Fibroblast of mammary gland (primary cell): ENCODE measurements around the gene SLC16A11.

Experiments
- DNase-seq: peaks from one replicate; pipeline ENCODE4 v3.0.0-alpha.2; 2010; ENCODE audit warnings: low read depth
- H3K4me3 ChIP-seq: 2 replicates; pipeline ENCODE4 v1.5.1; 2011; ENCODE audit warnings: low read depth, mild to moderate bottlenecking, low read length, moderate library complexity; ENCODE audit not compliant: control insufficient read depth
- TF ChIP-seq, protein P1 (sequence below): conservative IDR thresholded peaks from 2 replicates; pipeline ENCODE4 v1.5.1; 2011; ENCODE audit warnings: low read depth, low read length, inconsistent platforms; ENCODE audit not compliant: control insufficient read depth, insufficient read depth

The SLC16A11 gene

DNA sequence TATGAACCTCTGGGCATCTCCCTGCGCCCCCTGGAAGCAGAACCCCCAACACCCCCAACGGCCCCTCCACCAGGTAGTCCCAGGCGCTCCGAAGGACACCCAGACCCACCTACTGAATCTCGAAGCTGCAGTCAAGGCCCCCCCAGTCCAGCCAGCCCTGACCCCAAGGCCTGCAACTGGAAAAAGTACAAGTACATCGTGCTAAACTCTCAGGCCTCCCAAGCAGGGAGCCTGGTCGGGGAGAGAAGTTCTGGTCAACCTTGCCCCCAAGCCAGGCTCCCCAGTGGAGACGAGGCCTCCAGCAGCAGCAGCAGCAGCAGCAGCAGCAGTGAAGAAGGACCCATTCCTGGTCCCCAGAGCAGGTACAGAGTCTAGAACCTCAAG, 19.5 kb downstream of the SLC16A11 start:
- DNase-seq = no peak
- TF ChIP-seq, protein P1, sequence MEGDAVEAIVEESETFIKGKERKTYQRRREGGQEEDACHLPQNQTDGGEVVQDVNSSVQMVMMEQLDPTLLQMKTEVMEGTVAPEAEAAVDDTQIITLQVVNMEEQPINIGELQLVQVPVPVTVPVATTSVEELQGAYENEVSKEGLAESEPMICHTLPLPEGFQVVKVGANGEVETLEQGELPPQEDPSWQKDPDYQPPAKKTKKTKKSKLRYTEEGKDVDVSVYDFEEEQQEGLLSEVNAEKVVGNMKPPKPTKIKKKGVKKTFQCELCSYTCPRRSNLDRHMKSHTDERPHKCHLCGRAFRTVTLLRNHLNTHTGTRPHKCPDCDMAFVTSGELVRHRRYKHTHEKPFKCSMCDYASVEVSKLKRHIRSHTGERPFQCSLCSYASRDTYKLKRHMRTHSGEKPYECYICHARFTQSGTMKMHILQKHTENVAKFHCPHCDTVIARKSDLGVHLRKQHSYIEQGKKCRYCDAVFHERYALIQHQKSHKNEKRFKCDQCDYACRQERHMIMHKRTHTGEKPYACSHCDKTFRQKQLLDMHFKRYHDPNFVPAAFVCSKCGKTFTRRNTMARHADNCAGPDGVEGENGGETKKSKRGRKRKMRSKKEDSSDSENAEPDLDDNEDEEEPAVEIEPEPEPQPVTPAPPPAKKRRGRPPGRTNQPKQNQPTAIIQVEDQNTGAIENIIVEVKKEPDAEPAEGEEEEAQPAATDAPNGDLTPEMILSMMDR = no peak
- H3K4me3 ChIP-seq = no peak overlapping the region

DNA sequence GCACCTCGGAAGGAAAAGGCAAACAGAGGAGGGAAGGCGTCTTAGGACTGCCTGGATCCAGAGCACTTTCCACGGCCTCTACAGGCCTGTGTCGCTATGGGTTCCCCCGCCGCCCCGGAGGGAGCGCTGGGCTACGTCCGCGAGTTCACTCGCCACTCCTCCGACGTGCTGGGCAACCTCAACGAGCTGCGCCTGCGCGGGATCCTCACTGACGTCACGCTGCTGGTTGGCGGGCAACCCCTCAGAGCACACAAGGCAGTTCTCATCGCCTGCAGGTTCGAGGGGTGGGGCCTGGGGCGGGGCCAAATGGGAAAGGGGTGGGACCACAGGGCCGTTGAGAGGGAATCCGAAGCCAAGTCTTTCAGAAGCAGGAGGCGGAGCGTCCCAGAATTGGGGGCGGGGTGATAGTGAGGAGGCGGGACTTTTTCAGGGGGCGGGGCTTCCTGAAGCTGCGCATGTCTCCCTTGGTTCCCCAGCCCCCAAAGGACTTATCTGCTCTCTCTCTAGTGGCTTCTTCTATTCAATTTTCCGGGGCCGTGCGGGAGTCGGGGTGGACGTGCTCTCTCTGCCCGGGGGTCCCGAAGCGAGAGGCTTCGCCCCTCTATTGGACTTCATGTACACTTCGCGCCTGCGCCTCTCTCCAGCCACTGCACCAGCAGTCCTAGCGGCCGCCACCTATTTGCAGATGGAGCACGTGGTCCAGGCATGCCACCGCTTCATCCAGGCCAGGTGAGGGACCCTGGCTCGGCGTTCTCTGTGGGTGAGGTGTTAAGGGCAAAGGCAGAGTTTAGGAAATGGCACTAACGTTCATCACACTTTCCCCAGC, 20.1 kb downstream of the SLC16A11 start:
- H3K4me3 ChIP-seq = peak overlapping the region; percentile 19
- DNase-seq = peak; percentile 89
- TF ChIP-seq, protein P1 = no peak

DNA sequence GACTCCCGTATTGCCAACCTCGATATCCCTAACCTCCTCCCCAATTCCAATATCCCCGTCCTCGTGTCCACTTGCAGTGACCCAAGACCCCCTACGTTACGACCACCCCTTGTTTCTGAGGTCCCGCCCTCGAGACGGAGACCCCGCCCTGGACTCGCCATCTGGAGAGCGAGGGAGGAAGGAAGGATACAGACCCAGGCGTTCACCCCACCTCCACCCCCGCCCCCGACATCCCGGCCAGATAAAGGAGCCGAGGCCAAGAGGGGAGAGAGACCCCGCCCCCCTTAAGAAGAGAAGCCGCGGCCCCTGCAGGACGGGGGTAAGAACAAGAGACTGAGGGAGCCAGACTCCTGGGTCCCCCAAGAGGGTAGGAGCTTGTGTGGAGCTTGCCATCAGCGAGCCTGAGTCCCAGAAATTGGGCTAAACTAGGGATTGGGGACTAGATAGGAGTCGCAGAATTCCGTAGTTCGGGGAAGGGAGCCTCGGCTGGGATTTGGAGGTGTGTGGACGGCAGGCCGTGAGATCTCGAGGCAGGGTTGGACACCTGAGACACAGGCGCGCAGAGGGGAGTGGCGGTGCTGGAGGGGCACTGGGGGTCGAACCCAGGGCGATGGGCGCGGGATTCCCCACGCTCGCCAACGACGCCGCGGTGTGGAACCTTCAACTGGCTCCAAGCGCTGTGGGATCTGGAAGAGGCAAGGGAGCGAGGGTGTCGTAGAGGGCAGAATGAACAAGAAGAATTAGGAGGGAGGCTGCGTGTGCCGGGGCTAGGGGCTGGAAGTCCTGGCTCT, 20.9 kb downstream of the SLC16A11 start, which contains the start of gene BCL6B:
Gene BCL6B, plus strand, starts transcription at position 270 of the 791 bp plus-strand sequence. CDS start 622 bp downstream, outside the sequence.
- H3K4me3 ChIP-seq = peak within 1 kb of the TSS; percentile 33
- TF ChIP-seq, protein P1 = no peak
- no peak for DNase-seq

DNA sequence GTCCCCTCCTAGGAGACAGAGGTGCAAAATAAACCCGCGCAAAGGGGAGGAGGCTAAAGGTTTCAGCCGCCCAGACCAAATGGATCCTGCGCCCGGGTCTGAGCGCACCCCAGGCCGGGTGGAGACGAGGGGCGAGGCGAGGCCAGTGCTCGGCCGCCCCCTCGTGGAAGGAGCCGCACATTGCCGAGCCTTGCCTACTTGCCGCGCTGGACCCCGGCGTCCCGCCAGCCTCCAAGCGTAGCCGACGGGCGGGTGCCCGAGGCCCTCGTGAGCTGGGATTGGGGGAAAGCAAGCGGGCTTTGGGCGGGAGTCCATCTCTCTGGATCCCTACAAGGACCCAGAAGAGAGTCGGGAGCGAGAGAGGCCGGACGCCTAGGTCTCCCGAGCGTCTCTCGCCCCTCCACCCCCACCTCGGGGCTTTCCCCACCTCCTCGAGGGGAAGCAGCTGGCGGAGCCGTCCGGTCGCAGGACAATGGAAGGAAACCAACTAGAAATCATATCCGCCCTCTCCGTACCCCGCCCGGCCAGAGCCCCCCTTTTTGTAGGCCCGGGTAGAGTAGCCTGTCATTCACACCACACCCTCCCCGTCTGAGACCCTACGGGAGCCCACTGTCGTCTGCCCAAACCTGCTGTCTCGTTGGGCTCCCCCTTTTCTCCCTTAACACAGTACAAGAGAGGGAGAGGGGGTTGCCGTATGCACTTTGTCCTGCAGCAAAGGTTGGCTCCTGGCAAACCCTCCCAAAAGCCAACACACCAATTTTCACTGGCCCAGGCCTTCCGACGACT, 21.7 kb downstream of the SLC16A11 start:
- TF ChIP-seq, protein P1 = peak; percentile 67

DNA sequence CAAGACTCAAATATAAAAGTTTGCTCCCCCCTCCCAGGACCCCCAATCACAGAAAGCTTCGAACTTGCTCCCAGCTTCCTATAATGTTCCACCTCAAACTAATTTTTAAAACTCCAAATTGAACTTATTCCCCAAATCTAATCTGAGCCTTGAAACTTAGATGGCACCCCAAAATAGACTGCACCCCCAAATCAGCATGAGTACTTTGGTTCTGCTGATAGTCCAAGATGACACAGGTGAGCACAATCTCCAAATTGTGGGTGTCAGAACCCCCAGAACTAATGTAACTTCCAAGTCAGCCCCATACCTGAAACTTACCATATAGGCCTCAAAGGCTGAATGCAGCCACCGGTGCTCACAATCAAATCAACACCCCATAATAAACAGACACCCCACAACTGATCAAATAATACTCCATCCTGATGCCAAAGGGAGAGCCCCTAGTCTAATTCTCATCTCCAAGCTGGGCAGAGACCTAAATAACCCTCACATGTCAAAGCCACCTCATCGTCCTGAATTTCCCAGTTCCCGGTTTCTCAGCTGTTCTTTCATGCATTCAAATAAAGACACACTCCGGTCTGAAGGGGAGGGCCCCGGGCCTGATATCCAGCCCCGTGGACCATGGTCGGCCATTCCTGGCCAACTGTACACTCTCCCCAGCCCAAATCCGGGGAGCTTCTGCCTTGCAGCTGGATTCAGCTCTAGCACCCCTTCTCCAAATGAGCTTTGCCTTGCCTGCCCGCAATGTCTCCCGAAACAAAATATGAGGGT, 22.8 kb downstream of the SLC16A11 start:
- DNase-seq = no peak
- TF ChIP-seq, protein P1 = no peak

More for the DNA sequence above, 21.7 kb downstream of the SLC16A11 start:
- peak overlapping the region; percentile 33 for H3K4me3 ChIP-seq
- peak; percentile 58 for DNase-seq

More for the DNA sequence above, 22.8 kb downstream of the SLC16A11 start:
- H3K4me3 ChIP-seq = peak overlapping the region; percentile 2
